ENCODE data around the gene ANOS1.

Gene ANOS1

GRCh38 chrX:8673201-8673600 lies 58.7 kb downstream of the ANOS1 start:
- no peak overlapping the region for H3K4me3 Mint-ChIP-seq
- ATAC-seq (no peak), DNase-seq (ENCODE audit: low spot score in 2 of 2) (no peak)
- H3K4me1 Mint-ChIP-seq, result no peaks in the 10 kb centered on the region
- H3K9me3 Mint-ChIP-seq, result peaks cover 4% of the 10 kb centered on the region
- H3K27ac Mint-ChIP-seq, result no peak overlapping the region
- no peaks in the 10 kb centered on the region for H3K36me3 Mint-ChIP-seq

DNA sequence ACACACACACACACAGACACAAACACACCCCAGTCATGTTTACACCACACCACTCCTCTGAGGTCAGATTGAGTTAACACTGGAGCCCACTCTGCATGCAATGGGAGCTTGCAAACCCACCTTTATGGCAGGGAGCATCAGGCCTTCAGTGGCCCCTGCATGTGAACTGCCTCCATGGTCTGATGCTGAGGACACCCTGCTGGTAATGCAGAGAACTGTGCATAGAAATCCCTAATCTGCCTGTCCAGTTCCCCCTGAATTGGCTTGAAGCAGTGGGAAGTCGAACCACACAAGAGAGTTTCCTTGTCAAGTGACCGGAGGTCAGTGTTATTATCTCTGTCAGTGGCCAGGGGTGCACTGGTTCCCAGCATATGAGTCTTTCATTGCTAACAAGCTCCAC lies 59.8 kb downstream of the ANOS1 start:
- no peak overlapping the region for H3K27ac Mint-ChIP-seq
- H3K36me3 Mint-ChIP-seq, result no peaks in the 10 kb centered on the region

GRCh38 chrX:8668813-8669212 lies 63.1 kb downstream of the ANOS1 start:
- H3K27ac Mint-ChIP-seq, result no peak overlapping the region
- ATAC-seq, result no peak

More for the DNA sequence above, 59.8 kb downstream of the ANOS1 start:
- no peak overlapping the region for H3K4me3 Mint-ChIP-seq
- DNase-seq (ENCODE audit: low spot score in 2 of 2) (no peak), ATAC-seq (no peak)
- H3K4me1 Mint-ChIP-seq, result no peaks in the 10 kb centered on the region
- peaks cover 4% of the 10 kb centered on the region for H3K9me3 Mint-ChIP-seq

DNA sequence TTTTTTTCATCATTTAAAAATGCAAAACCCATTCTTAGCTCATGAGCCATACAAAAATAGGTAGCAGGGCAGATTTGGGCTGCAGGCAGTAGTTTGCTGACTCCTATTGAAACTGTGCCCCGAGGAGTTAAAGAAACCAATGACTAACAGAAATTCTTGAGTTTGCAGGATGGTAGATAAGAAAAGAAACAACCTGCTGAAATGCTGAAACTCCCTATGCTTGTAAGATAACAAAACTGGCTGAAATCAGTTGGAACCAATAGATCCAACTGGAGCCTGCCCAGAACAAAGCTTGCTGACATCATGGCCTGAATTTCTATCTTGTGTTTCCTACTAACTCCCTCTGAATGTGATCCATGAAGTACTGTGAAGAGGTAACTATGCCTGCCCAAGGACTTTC lies 68.6 kb downstream of the ANOS1 start:
- DNase-seq (ENCODE audit: low spot score in 2 of 2) (no peak), ATAC-seq (no peak)
- H3K9me3 Mint-ChIP-seq, result no peaks in the 10 kb centered on the region

More at GRCh38 chrX:8668813-8669212, 63.1 kb downstream of the ANOS1 start:
- no peaks in the 10 kb centered on the region for H3K36me3 Mint-ChIP-seq
- no peak for DNase-seq (ENCODE audit: low spot score in 2 of 2)
- no peak overlapping the region for H3K4me3 Mint-ChIP-seq
- peaks cover 4% of the 10 kb centered on the region for H3K9me3 Mint-ChIP-seq
- H3K4me1 Mint-ChIP-seq, result no peaks in the 10 kb centered on the region

DNA sequence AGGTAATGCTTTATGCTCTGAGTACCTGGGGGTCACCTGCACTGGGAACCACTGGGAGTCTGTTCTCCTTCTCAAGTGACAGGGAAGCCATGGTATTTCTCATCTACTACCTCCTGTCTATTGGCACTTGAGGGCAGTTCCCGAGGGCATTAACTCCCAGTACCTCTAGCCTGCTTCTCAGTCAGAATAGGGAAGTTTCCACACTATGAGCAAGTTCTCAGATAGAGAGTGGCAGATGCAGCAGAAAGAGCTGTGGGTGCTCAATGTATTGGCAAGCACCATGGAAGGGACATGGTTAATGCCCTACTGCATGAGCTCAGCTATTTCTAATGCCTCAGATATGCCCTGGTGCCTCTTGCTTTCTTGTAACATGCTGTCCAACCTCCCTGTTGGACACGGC lies 74.1 kb downstream of the ANOS1 start:
- H3K36me3 Mint-ChIP-seq, result no peaks in the 10 kb centered on the region

More for the DNA sequence above, 68.6 kb downstream of the ANOS1 start:
- no peaks in the 10 kb centered on the region for H3K36me3 Mint-ChIP-seq
- H3K27ac Mint-ChIP-seq, result no peak overlapping the region
- H3K4me3 Mint-ChIP-seq, result no peak overlapping the region
- no peaks in the 10 kb centered on the region for H3K4me1 Mint-ChIP-seq

GRCh38 chrX:8653956-8654355 lies 78.0 kb downstream of the ANOS1 start:
- Mint-ChIP-seq H3K27ac (no peak overlapping the region), H3K4me1 (no peaks in the 10 kb centered on the region), H3K4me3 (no peak overlapping the region), H3K9me3 (no peaks in the 10 kb centered on the region), H3K36me3 (no peaks in the 10 kb centered on the region)
- ATAC-seq (no peak), DNase-seq (ENCODE audit: low spot score in 2 of 2) (no peak)

More for the DNA sequence above, 74.1 kb downstream of the ANOS1 start:
- DNase-seq (ENCODE audit: low spot score in 2 of 2), result no peak
- ATAC-seq, result no peak
- H3K4me3 Mint-ChIP-seq, result no peak overlapping the region
- H3K27ac Mint-ChIP-seq, result no peak overlapping the region
- no peaks in the 10 kb centered on the region for H3K9me3 Mint-ChIP-seq
- no peaks in the 10 kb centered on the region for H3K4me1 Mint-ChIP-seq

- no peak overlapping the region for H3K4me3 Mint-ChIP-seq
- H3K9me3 Mint-ChIP-seq, result no peaks in the 10 kb centered on the region
- no peak for ATAC-seq
- H3K36me3 Mint-ChIP-seq, result no peaks in the 10 kb centered on the region
- no peaks in the 10 kb centered on the region for H3K4me1 Mint-ChIP-seq
- no peak for DNase-seq (ENCODE audit: low spot score in 2 of 2)
- no peak overlapping the region for H3K27ac Mint-ChIP-seq
These were observed 82.0 kb downstream of the ANOS1 start for GRCh38 chrX:8649969-8650368.

GRCh38 chrX:8647176-8647575 lies 84.8 kb downstream of the ANOS1 start:
- DNase-seq (ENCODE audit: low spot score in 2 of 2) (no peak), ATAC-seq (no peak)
- no peaks in the 10 kb centered on the region for H3K4me1 Mint-ChIP-seq
- H3K4me3 Mint-ChIP-seq, result no peak overlapping the region
- no peaks in the 10 kb centered on the region for H3K9me3 Mint-ChIP-seq
- H3K27ac Mint-ChIP-seq, result no peak overlapping the region
- no peaks in the 10 kb centered on the region for H3K36me3 Mint-ChIP-seq

DNA sequence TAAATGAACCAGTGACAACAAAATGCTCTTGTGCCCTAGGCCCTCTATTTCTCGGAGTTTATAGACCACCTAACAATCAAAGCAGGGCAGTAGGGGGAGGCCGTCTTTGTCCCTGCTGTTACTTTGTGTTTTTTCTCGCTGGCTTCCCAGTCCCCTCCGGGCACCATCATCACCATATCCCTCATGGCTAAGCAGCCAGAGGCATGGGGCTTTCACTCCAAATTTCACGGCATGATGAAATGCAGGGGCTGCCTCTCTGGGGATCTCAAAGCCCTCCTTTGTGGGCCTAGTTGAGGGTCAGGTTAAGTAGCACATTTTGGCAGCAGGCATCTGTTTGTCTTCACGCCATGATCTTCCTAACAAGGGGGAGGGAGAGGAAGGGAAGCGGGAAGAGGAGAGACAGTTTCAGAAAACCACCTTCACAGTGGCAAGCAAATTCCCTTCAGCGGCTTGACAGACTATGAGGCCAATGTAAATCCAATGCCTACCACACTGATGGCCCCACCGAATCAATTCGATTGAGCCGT lies 91.9 kb downstream of the ANOS1 start:
- ATAC-seq (no peak), DNase-seq (ENCODE audit: low spot score in 2 of 2) (no peak)
- no peaks in the 10 kb centered on the region for H3K9me3 Mint-ChIP-seq
- no peaks in the 10 kb centered on the region for H3K36me3 Mint-ChIP-seq
- H3K27ac Mint-ChIP-seq, result no peak overlapping the region
- H3K4me3 Mint-ChIP-seq, result no peak overlapping the region
- H3K4me1 Mint-ChIP-seq, result no peaks in the 10 kb centered on the region

DNA sequence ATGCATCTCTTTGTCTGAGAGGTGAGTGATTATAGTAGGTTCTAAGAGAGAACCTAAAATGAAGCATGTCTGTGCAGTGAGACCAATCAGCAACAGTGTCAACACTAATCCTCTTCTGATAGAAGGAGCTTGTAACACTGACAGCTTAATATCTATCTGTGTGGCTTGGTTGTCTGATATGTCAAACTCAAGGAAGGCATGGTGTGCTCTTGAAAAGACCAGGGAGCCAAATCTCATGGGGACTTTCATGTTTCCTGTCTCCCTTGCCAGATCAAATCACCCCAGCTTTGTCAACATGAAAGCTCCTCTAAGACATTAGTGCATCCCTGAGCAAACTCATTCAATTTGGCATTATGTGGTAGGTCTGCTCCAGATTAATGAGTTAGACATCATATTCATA lies 95.4 kb downstream of the ANOS1 start:
- H3K27ac Mint-ChIP-seq, result no peak overlapping the region
- H3K36me3 Mint-ChIP-seq, result no peaks in the 10 kb centered on the region
- no peak overlapping the region for H3K4me3 Mint-ChIP-seq
- DNase-seq (ENCODE audit: low spot score in 2 of 2), result no peak
- ATAC-seq, result no peak
- no peaks in the 10 kb centered on the region for H3K4me1 Mint-ChIP-seq
- H3K9me3 Mint-ChIP-seq, result no peaks in the 10 kb centered on the region

- H3K36me3 Mint-ChIP-seq, result no peaks in the 10 kb centered on the region
- no peak overlapping the region for H3K4me3 Mint-ChIP-seq
- ATAC-seq (no peak), DNase-seq (ENCODE audit: low spot score in 2 of 2) (no peak)
- no peaks in the 10 kb centered on the region for H3K9me3 Mint-ChIP-seq
- H3K27ac Mint-ChIP-seq, result no peak overlapping the region
- no peaks in the 10 kb centered on the region for H3K4me1 Mint-ChIP-seq
These were observed 96.1 kb downstream of the ANOS1 start for GRCh38 chrX:8635812-8636211.

GRCh38 chrX:8632924-8633323 lies 99.0 kb downstream of the ANOS1 start:
- DNase-seq (ENCODE audit: low spot score in 2 of 2) (no peak), ATAC-seq (no peak)
- H3K36me3 Mint-ChIP-seq, result no peaks in the 10 kb centered on the region
- H3K4me3 Mint-ChIP-seq, result no peak overlapping the region
- H3K9me3 Mint-ChIP-seq, result no peaks in the 10 kb centered on the region
- no peaks in the 10 kb centered on the region for H3K4me1 Mint-ChIP-seq
- no peak overlapping the region for H3K27ac Mint-ChIP-seq

DNA sequence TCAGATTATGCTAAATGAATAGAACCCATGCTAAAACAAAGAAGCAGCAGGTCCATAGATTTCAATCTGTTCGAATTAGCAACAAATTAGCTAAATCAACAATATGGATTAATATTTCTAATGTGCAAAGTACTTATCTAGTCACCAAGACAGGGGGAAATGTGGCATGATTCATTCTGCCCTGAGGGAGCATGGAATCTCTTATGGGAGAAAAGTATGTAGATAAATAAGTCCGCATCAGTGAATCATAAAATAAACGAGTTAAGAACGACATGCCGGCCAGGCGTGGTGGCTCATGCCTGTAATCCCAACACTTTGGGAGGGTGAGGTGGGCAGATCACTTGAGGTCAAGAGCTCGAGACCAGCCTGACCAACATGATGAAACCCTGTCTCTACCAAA lies 102.1 kb downstream of the ANOS1 start:
- Mint-ChIP-seq H3K27ac (no peak overlapping the region), H3K4me1 (no peaks in the 10 kb centered on the region), H3K4me3 (no peak overlapping the region), H3K36me3 (no peaks in the 10 kb centered on the region), H3K9me3 (no peaks in the 10 kb centered on the region)
- ATAC-seq, result no peak
- DNase-seq (ENCODE audit: low spot score in 2 of 2), result no peak

DNA sequence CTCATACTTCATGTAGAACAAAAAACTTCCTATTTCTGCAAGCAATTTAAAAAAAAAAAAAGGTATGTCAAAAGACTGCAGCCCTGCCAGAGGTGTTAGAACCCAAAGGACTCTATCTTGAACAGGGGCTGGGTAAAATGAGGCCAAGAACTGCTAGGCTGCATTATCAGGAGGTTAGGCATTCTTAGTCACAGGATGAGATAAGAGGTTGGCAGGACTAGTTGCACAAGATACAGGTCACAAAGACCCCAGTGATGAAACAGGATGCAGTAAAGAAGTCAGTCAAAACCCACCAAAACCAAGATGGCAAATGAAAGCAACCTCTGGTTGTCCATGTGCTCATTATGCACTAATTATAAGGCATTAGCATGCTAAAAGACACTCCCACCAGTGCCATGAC lies 104.1 kb downstream of the ANOS1 start:
- ATAC-seq, result no peak
- Mint-ChIP-seq H3K4me1 (no peaks in the 10 kb centered on the region), H3K4me3 (no peak overlapping the region), H3K9me3 (peaks cover 1% of the 10 kb centered on the region), H3K36me3 (no peaks in the 10 kb centered on the region), H3K27ac (no peak overlapping the region)
- no peak for DNase-seq (ENCODE audit: low spot score in 2 of 2)

- Mint-ChIP-seq H3K9me3 (peaks cover 5% of the 10 kb centered on the region), H3K36me3 (no peaks in the 10 kb centered on the region), H3K4me1 (no peaks in the 10 kb centered on the region), H3K27ac (no peak overlapping the region), H3K4me3 (no peak overlapping the region)
- ATAC-seq, result no peak
- DNase-seq (ENCODE audit: low spot score in 2 of 2), result no peak
These were observed 124.6 kb downstream of the ANOS1 start for GRCh38 chrX:8607326-8607725.

GRCh38 chrX:8604131-8604530 lies 127.8 kb downstream of the ANOS1 start:
- H3K36me3 Mint-ChIP-seq, result no peaks in the 10 kb centered on the region
- ATAC-seq, result no peak
- no peaks in the 10 kb centered on the region for H3K4me1 Mint-ChIP-seq
- no peak overlapping the region for H3K4me3 Mint-ChIP-seq
- no peak for DNase-seq (ENCODE audit: low spot score in 2 of 2)
- no peak overlapping the region for H3K27ac Mint-ChIP-seq
- no peaks in the 10 kb centered on the region for H3K9me3 Mint-ChIP-seq

GRCh38 chrX:8591501-8591900 lies 140.4 kb downstream of the ANOS1 start:
- Mint-ChIP-seq H3K36me3 (no peaks in the 10 kb centered on the region), H3K9me3 (no peaks in the 10 kb centered on the region)

More at GRCh38 chrX:8591501-8591900, 140.4 kb downstream of the ANOS1 start:
- Mint-ChIP-seq H3K4me3 (no peak overlapping the region), H3K4me1 (no peaks in the 10 kb centered on the region), H3K27ac (no peak overlapping the region)
- ATAC-seq, result no peak
- DNase-seq (ENCODE audit: low spot score in 2 of 2), result no peak

All from stimulated activated effector memory CD8-positive, alpha-beta T cell treated with anti-CD3 and anti-CD28 coated beads, Interleukin-12 subunit alpha, Interleukin-12 subunit beta, amount 100 ng/mL, for 72 hours (primary cell).